ENCODE data around the gene ENTPD7.

ENTPD7 gene

DNA sequence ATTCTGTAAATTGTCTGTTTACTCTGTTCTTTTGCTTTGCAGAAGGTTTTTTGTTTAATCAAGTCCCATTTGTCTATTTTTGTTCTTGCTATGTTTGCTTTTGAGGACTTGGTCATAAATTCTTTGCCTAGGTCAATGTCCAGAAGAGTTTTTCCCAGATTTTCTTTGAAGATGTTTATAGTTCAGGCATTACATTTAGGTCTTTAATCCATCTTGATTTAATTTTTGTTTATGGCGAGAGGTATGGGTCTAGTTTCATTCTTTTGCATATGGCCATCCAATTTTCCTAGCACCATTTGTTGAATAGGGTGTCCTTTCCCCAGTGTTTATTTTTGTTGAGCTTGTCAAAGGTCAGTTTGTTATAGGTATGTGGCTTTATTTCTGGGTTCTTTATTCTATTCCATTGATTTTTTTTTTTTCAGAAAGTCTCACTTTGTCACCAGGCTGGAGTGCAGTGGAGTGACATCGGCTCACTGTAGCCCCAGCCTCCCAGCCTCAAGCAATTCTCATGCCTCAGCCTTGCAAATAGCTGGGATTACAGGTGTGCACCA lies 11.6 kb upstream of the ENTPD7 start:
- no peak for DNase-seq (ENCODE audit: low read depth)

DNA sequence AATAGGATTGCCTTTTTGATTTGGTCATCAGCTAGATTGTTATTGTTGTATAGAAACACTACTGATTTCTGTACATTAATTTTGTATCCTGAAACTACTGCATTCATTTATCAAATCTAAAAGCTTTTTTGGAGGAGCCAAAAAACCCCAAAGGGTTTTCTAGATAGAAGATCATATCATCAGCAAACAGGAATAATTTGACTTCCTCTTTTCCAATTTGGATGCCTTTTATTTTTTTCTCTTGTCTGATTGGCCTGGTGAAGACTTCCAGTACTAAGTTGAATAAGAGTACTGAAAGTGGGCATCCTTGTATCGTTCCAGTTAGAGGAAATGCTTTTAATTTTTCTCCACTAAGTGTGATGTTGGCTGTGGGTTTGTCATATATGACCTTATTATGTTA lies 10.6 kb upstream of the ENTPD7 start:
- DNase-seq (ENCODE audit: low read depth), result no peak

DNA sequence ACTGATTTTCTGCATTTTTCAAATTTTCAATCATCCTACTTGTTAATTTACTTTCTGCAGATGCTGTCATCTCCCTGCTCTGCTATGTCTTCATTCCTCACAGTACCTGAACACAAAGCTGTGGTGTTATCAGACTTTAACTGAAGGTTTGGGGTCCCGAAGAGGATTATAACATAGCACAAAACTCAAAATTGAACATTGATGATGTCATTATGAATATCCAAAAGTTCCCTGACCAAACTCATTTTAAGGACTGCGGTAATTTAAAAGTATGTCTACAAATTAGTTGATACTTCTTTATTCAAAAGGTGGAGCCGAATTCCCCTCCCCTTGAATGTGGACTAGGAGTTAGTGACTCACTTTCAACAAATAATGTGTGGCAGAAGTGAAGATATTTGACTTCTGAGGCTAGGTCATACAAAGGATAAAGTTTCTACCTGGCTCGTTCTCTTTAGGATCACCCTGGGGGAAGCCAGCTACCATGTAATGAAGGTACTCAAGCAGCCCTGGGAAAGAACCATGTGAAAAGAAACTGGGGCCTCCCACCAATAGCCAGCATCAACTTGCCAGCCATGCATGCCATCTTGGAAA lies 6.4 kb upstream of the ENTPD7 start:
- DNase-seq (ENCODE audit: low read depth), result no peak

DNA sequence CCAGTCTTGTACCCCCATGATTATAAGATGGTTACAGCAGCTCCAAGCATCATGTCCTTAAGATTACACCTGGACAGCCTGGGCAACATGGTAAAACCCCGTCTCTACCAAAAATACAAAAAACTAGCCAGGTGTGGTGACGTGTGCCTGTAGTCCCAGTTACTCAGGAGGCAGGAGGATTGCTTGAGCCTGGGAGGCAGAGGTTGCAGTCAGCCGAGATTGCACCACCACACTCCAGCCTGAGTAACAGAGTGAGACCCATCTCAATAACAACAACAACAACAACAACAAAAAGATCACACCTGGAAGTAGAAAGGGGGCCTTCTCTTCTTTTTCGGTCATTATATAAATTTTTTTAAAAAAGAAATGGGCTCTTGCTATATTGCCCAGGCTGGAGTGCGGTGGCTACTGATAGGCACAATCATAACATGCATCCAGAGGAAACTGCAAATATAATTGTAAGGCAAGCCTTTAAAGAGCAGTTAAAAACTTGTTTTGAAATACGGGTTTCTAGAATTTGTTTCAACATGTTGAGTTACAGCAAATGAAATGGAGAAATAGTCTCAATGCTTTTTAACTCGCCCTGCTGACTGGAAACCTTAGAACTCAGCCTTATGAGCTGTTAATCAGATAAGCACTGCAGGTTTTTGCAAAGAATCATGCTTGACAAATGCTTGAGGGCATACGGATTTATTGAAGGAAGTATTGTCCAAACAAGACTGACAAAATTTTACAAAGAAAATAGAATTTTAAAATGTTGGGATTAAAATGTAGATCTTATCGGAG lies 4.7 kb upstream of the ENTPD7 start:
- peak; percentile 51 for DNase-seq (ENCODE audit: low read depth)

DNA sequence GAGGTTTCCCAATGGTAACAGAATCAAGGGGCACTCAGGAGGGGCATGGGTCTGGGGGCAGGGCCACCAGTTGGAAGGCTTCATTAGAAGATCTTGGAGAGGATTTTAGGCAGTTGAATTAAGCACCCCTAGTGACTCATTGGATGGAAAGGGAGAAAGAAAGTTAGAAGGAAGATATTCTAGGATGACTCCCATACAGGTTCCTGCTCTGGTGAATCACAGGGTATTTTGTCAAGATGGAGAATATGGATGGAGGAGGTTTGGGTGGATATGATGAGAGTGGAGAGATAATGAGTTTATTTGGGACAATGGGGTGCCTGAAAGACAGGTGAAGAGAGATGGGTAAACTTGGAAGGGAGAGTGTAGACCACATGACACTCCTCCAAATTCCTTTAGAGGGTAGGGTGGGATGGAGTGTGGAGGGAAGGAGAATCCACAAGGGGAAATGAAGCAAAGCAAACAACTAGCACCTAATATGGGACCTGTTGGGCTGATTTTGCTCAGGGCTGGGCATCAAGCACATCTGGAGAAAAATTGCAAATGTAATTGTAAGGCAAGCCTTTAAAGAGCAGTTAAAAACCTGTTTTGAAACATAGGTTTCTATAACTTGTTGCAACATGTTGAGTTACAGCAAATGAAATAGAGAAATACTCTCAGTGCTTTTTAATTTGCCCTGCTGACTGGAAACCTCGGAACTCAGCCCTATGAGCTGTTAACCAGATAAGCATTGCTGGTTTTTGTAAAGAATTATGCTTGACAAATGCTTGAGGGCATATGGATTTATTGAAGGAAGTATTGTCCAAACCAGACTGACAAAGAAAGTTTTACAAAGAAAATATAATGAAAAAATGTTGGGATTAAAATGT lies 2.9 kb upstream of the ENTPD7 start:
- no peak for DNase-seq (ENCODE audit: low read depth)

DNA sequence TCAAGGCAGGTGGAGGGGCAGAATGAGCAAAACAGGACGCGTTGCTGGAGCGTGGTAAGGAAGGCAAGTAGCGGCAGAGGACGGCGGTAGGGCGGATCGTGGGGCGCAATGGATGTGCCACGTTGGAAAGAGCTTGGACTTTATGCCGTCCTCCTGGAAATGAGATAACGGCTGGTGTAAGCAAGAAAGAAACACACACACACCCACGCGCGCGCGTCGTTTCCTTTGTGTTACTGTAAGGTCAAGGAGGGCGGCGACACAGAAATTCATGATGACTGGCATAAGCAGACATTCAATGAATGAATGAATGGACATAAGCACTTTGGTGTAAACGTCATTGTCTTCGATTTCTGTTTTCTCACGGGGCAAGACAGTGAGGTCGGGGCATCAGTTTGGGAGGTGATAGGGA lies 683 bp upstream of the ENTPD7 start:
- DNase-seq (ENCODE audit: low read depth), result peak; percentile 47

DNA sequence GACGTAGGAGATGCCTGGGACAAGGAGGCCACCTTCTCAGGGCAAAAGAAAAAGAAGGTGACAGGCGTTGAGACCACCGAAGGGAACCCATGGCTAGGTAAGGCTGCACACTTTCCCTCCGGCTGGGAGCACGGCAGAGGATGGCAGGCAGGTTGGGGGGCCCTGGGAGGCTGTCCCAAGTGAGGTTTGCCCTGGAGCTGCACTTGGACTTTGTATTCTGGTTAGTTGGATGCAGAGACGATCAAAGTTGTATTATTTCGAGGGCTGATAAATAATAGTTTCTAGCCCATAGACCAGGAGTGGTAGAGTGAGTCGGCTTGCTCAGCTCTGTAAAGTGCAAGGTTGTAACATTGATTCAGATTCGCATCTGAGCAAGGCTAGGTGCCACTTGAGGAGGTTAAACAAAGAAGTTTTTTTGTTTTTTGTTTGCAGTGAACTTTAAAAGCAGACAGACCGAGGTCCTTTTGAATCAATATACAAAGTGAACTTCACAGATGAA lies 608 bp downstream of the ENTPD7 start:
- DNase-seq (ENCODE audit: low read depth), result peak; percentile 9

DNA sequence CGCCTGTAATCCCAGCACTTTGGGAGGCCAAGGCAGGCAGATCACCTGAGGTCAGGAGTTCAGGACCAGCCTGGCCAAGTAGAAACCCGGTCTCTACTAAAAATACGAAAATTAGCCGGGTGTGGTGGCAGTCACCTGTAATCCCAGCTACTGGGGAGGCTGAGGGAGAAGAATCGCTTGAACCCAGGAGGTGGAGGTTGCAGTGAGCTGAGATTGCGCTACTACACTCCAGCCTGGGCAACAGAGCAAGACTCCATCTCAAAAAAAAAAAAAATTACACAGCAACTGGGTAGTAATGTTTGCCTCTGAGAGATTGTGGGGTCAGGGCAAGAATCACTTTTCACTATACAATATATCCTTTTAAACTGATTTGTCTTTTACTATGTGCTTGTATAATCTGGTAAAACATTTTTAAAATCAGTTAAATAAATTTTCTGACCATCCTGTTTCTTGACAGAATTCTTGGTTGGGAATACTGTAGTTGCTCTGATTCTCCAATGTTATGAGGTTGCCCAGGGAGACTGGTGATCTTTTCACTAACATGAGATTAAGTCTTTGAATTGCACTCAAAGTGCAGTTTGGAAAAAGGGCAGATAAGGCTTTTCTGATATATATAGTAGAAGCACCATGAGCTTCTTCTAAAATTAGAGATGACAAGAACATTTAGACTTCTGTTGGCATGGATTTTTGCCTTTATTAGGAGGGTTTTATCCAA lies 1.5 kb downstream of the ENTPD7 start:
- no peak for DNase-seq (ENCODE audit: low read depth)

DNA sequence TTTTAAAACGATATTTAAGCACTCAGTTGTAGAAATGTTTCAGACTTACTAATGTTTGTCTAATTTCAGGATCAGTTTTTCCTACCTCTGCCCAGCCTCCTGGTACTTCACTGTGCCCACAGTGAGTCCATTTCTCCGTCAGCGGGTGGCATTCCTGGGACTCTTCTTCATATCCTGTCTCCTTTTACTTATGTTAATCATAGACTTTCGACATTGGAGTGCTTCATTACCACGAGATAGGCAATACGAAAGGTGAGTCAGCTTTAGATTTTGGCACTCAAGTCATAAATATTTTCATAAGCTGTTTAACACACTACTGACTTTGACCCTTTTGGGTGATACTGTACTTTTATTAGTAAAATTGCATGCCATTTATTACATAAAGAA lies 2.1 kb downstream of the ENTPD7 start:
- peak; percentile 91 for DNase-seq (ENCODE audit: low read depth)

DNA sequence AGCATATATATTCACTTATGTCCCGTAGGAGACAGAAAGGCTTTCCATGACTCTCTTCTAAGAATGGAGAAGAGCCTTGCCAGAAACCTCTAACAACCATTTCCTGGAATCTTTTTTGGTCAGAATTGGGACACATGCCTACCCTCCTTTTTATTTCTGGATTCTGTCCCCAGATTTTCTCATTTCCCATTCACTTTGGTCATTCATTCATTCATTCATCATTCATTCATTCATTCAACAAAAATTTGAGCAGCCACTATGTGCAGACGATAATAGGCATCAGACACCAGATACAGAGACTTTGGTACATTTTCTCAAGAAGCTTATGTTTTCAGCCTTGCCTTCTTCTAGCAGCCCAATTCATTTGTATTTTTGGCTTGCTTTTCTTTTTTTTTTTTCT lies 6.0 kb downstream of the ENTPD7 start:
- DNase-seq (ENCODE audit: low read depth), result no peak

DNA sequence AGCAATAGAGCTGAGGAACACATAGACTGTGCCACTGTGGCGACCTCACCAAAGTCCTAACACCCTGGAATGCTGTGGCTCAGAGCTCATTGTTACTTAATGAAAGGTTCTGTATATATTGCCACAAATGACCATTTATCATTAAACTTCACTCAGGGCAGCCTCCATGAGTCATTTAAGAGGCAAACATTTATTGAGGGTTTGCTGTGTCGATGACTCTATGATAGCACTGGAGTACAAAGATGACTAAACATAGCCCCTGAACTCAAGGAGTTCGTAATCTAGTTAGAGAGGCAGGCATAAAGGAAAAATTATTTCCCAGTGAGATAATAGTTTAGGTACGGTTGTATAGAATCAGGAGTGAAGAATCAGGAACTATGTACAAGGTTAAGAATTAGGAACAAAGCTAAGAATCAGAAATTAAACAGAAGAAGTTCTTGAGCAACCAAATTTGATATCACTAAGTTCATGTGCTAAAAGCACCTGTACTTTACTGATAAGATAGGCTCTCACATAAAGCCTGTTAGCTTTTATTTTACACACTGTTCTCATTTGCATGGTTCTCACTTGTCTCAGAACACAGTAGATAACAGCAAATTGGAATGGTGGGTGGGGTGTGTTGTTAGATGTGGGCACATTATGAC lies 7.9 kb downstream of the ENTPD7 start:
- peak; percentile 92 for DNase-seq (ENCODE audit: low read depth)

DNA sequence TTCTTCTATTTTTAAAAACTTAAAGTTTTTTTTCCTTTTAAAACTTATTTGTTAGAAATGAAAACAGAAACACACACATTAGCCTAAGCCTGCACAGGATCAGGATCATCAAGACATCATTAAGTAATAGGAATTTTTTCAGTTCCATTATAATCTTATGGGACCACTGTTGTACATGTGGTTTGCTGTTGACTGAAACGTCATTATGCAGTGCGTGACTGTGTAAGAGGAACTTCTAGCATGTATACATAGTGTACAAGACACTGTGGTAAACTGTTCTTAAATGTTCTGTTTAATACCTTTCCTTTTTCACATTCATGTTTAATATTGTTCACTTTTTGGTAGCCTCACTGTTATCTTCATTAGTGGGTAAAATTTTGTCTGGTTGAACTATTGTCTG lies 12.1 kb downstream of the ENTPD7 start:
- no peak for DNase-seq (ENCODE audit: low read depth)

DNA sequence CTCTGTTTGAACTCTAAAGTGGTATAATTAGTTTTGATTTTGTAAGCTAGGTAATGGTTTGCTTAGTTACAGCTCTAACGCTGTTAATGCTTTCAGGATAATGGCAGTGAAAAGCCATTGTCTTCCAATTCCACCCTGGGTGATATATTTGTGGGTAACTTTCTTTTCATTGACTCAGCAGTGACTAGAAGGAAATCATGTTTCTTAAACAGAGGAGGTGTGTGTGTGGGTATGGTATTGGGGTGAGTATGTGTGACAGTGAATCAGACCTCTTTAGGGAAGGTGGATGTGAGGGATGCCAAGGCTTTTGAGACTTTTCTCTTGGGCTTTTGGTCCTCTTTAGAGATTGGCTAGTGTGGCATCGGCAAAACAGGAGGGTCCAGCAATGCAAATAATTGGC lies 13.6 kb downstream of the ENTPD7 start:
- DNase-seq (ENCODE audit: low read depth), result no peak

DNA sequence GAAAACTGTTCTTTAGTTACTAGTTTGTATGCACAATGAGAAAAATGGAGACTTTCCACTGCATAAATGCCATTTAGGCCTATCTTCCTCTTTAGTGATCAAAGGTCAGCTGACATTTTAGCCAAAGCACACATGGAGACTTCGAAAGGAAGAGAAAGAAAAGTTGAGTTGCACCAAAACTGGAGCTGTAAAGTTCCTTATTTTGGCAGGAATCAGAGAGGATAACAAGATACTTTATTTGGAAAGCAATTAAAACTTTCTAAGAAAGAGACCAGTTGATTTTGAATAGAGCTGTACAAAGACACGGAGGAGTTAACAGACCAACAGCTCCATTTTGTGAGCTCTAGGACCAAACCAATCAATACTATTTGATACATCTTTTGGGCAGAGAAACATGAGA lies 14.2 kb downstream of the ENTPD7 start:
- no peak for DNase-seq (ENCODE audit: low read depth)

DNA sequence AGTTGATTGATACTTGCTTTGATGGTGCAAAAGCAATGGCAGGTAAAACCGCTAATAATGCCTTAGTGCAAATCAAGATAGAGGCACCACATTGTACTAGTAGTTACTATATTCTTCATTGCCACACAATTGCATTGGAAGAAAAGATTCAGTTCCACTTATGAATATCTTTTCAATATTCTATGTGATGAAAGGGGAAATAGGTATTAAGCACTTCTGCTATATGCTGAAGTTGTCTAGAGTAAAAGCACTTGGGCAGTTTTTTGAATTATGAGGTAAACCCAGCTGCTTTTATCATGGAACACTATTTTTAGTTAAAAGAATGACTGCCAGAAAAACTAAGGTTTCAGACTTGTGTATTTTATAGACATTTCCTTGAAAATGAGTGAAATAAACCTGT lies 15.5 kb downstream of the ENTPD7 start:
- no peak for DNase-seq (ENCODE audit: low read depth)

DNA sequence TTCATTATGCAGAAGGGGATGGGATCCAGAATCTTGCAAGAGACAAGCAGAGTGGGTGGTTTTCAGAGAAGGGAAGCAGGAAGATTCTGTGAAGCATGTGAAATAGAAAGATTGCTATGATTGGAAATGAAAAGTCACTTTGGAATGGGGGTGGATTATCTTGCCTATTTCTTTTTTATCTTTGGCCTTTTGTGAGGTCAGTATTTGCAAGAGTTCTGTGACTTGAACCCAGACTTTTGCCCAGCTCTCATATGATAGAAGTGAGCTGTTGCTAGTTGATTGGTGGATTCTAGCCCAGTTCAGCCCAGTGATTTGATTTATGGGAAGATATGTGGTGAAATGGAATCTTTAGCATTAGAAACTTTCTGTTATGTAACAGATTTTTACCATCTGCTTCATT lies 17.1 kb downstream of the ENTPD7 start:
- peak; percentile 94 for DNase-seq (ENCODE audit: low read depth)

DNA sequence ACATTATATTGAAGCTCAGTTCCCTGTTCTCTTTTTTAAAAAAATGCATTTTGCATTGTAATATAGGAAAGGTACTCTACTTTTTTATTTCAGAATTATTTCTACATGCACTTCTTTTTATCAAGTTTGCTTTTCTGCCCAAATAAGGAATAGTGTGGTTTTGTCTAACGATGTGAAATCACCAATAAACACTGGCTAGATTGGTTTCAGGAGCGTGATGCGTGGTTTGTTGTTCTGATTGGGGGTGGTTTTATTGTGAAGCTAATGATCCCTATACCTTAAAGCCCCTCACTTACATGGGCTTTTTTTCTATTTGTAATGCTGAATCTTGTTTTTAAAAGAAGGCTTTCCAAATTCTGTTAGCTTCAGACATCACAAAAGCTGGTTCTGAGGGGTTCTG lies 17.6 kb downstream of the ENTPD7 start:
- DNase-seq (ENCODE audit: low read depth), result no peak

DNA sequence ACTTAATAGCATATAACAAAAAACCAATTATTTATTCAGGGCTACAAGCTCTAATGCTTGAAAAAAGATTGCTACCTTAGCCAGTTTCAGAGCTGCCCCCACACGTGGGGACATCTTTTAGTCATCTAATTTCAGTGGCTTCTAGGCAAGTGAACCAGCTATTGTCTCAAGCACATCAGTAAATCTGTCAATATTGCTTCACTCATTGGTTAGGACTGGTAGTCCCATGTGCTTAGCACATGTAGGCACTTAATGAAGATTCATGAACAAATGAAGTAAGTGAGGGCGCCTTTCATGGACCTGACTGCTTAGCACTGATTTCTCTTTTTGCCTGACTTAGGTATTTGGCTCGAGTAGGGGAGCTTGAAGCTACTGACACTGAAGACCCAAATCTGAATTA lies 19.6 kb downstream of the ENTPD7 start:
- no peak for DNase-seq (ENCODE audit: low read depth)

DNA sequence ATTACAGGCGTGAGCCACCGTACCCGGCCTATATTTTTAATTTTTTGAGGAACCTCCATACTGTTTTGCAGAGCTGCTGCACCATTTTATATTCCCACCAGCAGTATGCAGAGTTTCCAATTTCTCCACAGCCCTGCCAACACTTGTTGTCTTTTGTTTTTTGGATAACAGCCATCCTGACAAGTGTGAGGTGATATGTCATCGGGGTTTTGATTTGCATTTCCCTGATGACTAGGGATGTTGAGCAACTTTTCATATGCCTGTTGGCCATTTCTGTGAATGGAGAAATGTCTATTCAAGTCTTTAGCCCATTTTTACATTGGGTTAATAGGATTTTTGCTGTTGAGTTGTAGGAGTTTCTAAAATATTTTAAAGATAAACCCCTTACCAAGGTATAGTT lies 22.2 kb downstream of the ENTPD7 start:
- DNase-seq (ENCODE audit: low read depth), result peak; percentile 86

DNA sequence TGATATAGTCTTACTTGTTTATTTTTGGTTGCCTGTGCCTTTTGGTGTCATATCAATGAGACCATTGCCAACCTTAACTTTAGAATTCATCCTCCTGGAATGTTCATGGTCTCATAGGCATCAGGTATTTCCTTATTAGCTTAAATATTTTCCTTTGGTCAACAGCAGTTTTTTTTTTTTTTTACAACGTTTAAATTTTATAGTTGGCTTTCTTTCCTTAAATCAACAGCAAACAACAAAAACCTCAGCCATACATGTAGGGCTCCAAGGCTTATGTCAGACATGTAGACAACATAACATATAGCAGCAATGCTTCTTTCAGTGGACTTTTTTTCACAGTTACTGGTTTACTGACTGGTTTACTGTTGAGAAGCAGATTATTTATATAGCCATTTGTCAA lies 22.7 kb downstream of the ENTPD7 start:
- no peak for DNase-seq (ENCODE audit: low read depth)

DNA sequence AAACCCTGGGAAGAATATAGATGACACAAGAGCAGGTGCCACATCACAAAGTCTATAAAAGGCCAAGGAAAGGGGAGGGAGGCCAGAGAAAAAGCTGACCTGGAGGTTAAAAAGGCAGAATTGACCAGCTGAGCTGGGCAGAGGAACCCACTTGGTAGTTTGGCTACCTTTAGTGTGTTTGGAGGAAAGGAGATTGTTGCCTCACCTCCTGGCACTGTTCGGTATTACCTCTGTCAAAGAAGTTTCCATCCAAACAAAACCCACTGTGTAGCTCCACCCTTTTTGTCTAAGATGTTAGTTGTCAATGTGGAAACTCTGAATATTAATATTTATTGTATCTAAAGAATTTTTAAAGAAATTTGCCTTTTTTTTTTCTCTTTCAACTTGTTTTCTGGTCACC lies 23.4 kb downstream of the ENTPD7 start:
- DNase-seq (ENCODE audit: low read depth), result no peak

DNA sequence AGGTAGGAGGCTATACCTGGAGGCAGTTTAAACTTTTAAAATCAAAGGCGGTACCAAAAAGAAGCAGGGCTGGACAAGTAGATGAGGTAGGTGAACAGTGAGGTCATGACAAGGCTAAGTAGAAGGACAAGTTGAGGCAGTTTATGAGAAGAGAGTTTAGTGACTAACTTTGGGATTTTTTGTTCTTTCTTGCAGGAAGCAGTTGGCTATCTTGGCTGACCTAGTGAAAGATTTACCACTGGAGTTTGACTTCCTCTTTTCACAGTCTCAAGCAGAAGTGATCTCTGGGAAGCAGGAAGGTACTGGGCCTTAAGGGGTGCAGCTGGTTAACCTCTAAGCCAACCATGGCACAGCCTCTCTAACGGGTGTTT lies 26.3 kb downstream of the ENTPD7 start:
- no peak for DNase-seq (ENCODE audit: low read depth)

Data from EH (cell line).